Right cardiac atrium (tissue), 5 donors: Measurements from ENCODE around the gene CIAO1. TPM values are rescaled to one million over a fixed set of nuclear protein-coding genes. Genes with fewer than 3 reads are reported as not detected.

Experiments used
- ATAC-seq, 2 donors: fragments of 200-7000 bp; cut with Tn5 transposase; one replicate each; pipeline versions ENCODE4 v1.8.0 to v1.9.1; 2020; ENCODE audit warnings: moderate library complexity in 2 of 2, mild to moderate bottlenecking in 1 of 2
- DNase-seq, 3 donors: peaks; one replicate each; pipeline ENCODE4 v3.0.0-alpha.2; 2020
- H3K27ac ChIP-seq: one replicate; pipeline ENCODE4 v1.5.1; 2013; ENCODE audit warnings: mild to moderate bottlenecking, low read length, control low read depth, moderate library complexity
- H3K27me3 ChIP-seq: one replicate; pipeline ENCODE4 v1.6.1; 2013; ENCODE audit not compliant: control insufficient read depth, insufficient read depth
- H3K4me1 ChIP-seq: one replicate; pipeline ENCODE4 v1.6.1; 2013; ENCODE audit warnings: low read length; ENCODE audit not compliant: control insufficient read depth, insufficient read depth
- H3K4me3 ChIP-seq: one replicate; pipeline ENCODE4 v1.5.1; 2013; ENCODE audit warnings: low read length, control low read depth
- H3K9me3 ChIP-seq: one replicate; pipeline ENCODE4 v1.6.1; 2013; ENCODE audit warnings: low read length; ENCODE audit not compliant: control insufficient read depth
- WGBS: extraction: QIAGEN DNeasy Blood & Tissue Kit; methylation state at CpG from one replicate; pipeline ENCODE4 v1.1.7; 2013; 5-methylcytosine and 5-hydroxymethylcytosine counted together
- intact Hi-C, 4 donors: fragments of 100-400 bp; cut with DNase I; formaldehyde crosslinking; loops; one replicate each; pipeline versions ENCODE4 v1.11.0 to v1.14.0; 2022 to 2023
- polyA plus RNA-seq: library from polyadenylated mRNA; stranded (reverse); fragments of 200-250 nt; gene quantifications from one replicate; pipeline ENCODE4 v1.2.3, GENCODE V29; 2013
- total RNA-seq, 4 donors: library from RNA; stranded (reverse); fragmentation: NEBNext Ultra II Directional; extraction: Animal tissue kit (Norgen Biotek cat#: 25700); gene quantifications; one replicate each; pipeline ENCODE4 v1.2.1, GENCODE V29; 2021
- donor health status: healthy with polysubstance abuse.
- donor health status: DM: no; HTN: yes; CAD: no.
- donor health status: DM: no; HTN: no; CAD: no.
- donor health status: DM: no; HTN: yes; CAD: no; lungs with severe emphysema.
- donor health status: DM: yes; HTN: yes; CAD: no.

The CIAO1 gene
- total and polyA plus RNA-seq, 5 donors = 30.3 to 60.5 (median 54.2) TPM

GRCh38 chr2:96239091-96239490 lies 26.9 kb upstream of the CIAO1 start:
- no peak overlapping the region for H3K4me3 ChIP-seq
- intact Hi-C loops = no loop called here
- no peaks in the 10 kb centered on the region for H3K27me3 ChIP-seq
- H3K9me3 ChIP-seq = no peaks in the 10 kb centered on the region
- no peak overlapping the region for H3K27ac ChIP-seq
- ATAC-seq = no peak
- DNase-seq = no peak
- H3K4me1 ChIP-seq = peaks cover 12% of the 10 kb centered on the region
- WGBS = 80% methylated on average over 3 of the region's 3 CpGs

GRCh38 chr2:96239745-96240264 lies 26.2 kb upstream of the CIAO1 start:
- ATAC-seq (peak in 1 of 2 donors; percentile 20), DNase-seq (no peak)
- H3K4me3 ChIP-seq = no peak overlapping the region
- H3K4me1 ChIP-seq = peaks cover 12% of the 10 kb centered on the region
- H3K27me3 ChIP-seq = no peaks in the 10 kb centered on the region
- H3K9me3 ChIP-seq = no peaks in the 10 kb centered on the region
- H3K27ac ChIP-seq = no peak overlapping the region
- 67% methylated on average over 9 of the region's 9 CpGs for WGBS
- intact Hi-C loops = no loop called here

GRCh38 chr2:96240341-96241038 lies 25.5 kb upstream of the CIAO1 start:
- Histone ChIP-seq H3K27ac (peak overlapping the region; percentile 10), H3K9me3 (no peaks in the 10 kb centered on the region), H3K27me3 (no peaks in the 10 kb centered on the region), H3K4me3 (no peak overlapping the region), H3K4me1 (peaks cover 12% of the 10 kb centered on the region)
- ATAC-seq (no peak), DNase-seq (no peak)
- 84% methylated on average over 9 of the region's 9 CpGs for WGBS
- intact Hi-C loops = no loop called here

GRCh38 chr2:96241227-96241626 lies 24.8 kb upstream of the CIAO1 start:
- no peaks in the 10 kb centered on the region for H3K9me3 ChIP-seq
- H3K4me3 ChIP-seq = no peak overlapping the region
- H3K27ac ChIP-seq = no peak overlapping the region
- DNase-seq (no peak), ATAC-seq (no peak)
- WGBS = 89% methylated on average over 2 of the region's 2 CpGs
- peaks cover 13% of the 10 kb centered on the region for H3K4me1 ChIP-seq
- intact Hi-C loops = no loop called here
- H3K27me3 ChIP-seq = no peaks in the 10 kb centered on the region

GRCh38 chr2:96241900-96242611 lies 24.0 kb upstream of the CIAO1 start:
- WGBS = 61% methylated on average over 5 of the region's 5 CpGs
- no peaks in the 10 kb centered on the region for H3K27me3 ChIP-seq
- intact Hi-C loops = no loop called here
- ATAC-seq = peak; percentile 65 to 79
- peak in 2 of 3 donors; percentile 50 to 59 for DNase-seq
- no peak overlapping the region for H3K4me3 ChIP-seq
- no peaks in the 10 kb centered on the region for H3K9me3 ChIP-seq
- H3K27ac ChIP-seq = peak overlapping the region; percentile 16
- H3K4me1 ChIP-seq = peaks cover 13% of the 10 kb centered on the region

- no peak for ATAC-seq
- H3K9me3 ChIP-seq = no peaks in the 10 kb centered on the region
- no peak for DNase-seq
- no peak overlapping the region for H3K4me3 ChIP-seq
- WGBS = 91% methylated on average over 5 of the region's 5 CpGs
- intact Hi-C loops = no loop called here
- no peaks in the 10 kb centered on the region for H3K27me3 ChIP-seq
- H3K4me1 ChIP-seq = peaks cover 13% of the 10 kb centered on the region
- no peak overlapping the region for H3K27ac ChIP-seq
Measured at GRCh38 chr2:96243843-96244242, 22.2 kb upstream of the CIAO1 start.

GRCh38 chr2:96245609-96246390 lies 20.2 kb upstream of the CIAO1 start:
- WGBS = 77% methylated on average over 8 of the region's 8 CpGs
- intact Hi-C loops = no loop called here
- ATAC-seq = peak in 1 of 2 donors; percentile 43
- no peak for DNase-seq
- Histone ChIP-seq H3K27ac (no peak overlapping the region), H3K27me3 (no peaks in the 10 kb centered on the region), H3K9me3 (no peaks in the 10 kb centered on the region), H3K4me3 (no peak overlapping the region), H3K4me1 (peaks cover 9% of the 10 kb centered on the region)

- ATAC-seq (peak in 1 of 2 donors; percentile 45), DNase-seq (no peak)
- 74% methylated on average over 3 of the region's 3 CpGs for WGBS
- no peaks in the 10 kb centered on the region for H3K27me3 ChIP-seq
- peaks cover 8% of the 10 kb centered on the region for H3K4me1 ChIP-seq
- H3K27ac ChIP-seq = no peak overlapping the region
- no peak overlapping the region for H3K4me3 ChIP-seq
- intact Hi-C loops = no loop called here
- H3K9me3 ChIP-seq = no peaks in the 10 kb centered on the region
Measured at GRCh38 chr2:96247009-96247408, 19.0 kb upstream of the CIAO1 start.

GRCh38 chr2:96247896-96248295 lies 18.1 kb upstream of the CIAO1 start:
- intact Hi-C loops = no loop called here

GRCh38 chr2:96248624-96249023 lies 17.4 kb upstream of the CIAO1 start:
- DNase-seq (no peak), ATAC-seq (no peak)
- Histone ChIP-seq H3K27me3 (no peaks in the 10 kb centered on the region), H3K9me3 (no peaks in the 10 kb centered on the region), H3K27ac (no peak overlapping the region), H3K4me1 (peaks cover 9% of the 10 kb centered on the region), H3K4me3 (no peak overlapping the region)
- intact Hi-C loops = no loop called here
- 94% methylated on average over 4 of the region's 4 CpGs for WGBS

More at GRCh38 chr2:96247896-96248295, 18.1 kb upstream of the CIAO1 start:
- DNase-seq (no peak), ATAC-seq (no peak)
- Histone ChIP-seq H3K27ac (no peak overlapping the region), H3K9me3 (no peaks in the 10 kb centered on the region), H3K27me3 (no peaks in the 10 kb centered on the region), H3K4me1 (peaks cover 5% of the 10 kb centered on the region), H3K4me3 (no peak overlapping the region)
- 89% methylated on average over 5 of the region's 5 CpGs for WGBS

- H3K9me3 ChIP-seq = no peaks in the 10 kb centered on the region
- DNase-seq (no peak), ATAC-seq (no peak)
- H3K4me3 ChIP-seq = no peak overlapping the region
- no peak overlapping the region for H3K27ac ChIP-seq
- no peaks in the 10 kb centered on the region for H3K27me3 ChIP-seq
- 78% methylated on average over 9 of the region's 9 CpGs for WGBS
- H3K4me1 ChIP-seq = peaks cover 16% of the 10 kb centered on the region
- intact Hi-C loops = loop anchor here in 1 of 4 donors (5.0 kb wide), 1 partner anchor 42 kb away; the partner anchor contains the start of gene STARD7
Measured at GRCh38 chr2:96249654-96250053, 16.4 kb upstream of the CIAO1 start.
